Measurements from ENCODE around the gene GUK1.

GUK1 gene

GRCh38 chr1:228097333-228098081 lies 42.6 kb upstream of the GUK1 start:
- no peak for TF ChIP-seq TAF1 (IDR thresholded peaks at IDR 0.05; ENCODE audit: borderline replicate concordance, low read depth, low read length)
- peak; percentile 41 for TF ChIP-seq POLR2AphosphoS5 (IDR thresholded peaks at IDR 0.05; ENCODE audit: low read depth, low read length)
- no peak for TF ChIP-seq POLR2A (IDR thresholded peaks at IDR 0.05; ENCODE audit: low read depth, low read length)
- DNase-seq (ENCODE audit: insufficient read length) (no peak), FAIRE-seq (no peak)

- TF ChIP-seq POLR2AphosphoS5 (IDR thresholded peaks at IDR 0.05; ENCODE audit: low read depth, low read length) (peak; percentile 40; the same call in 1 of the 2 replicates), POLR2A (IDR thresholded peaks at IDR 0.05; ENCODE audit: low read depth, low read length) (no peak), TAF1 (IDR thresholded peaks at IDR 0.05; ENCODE audit: borderline replicate concordance, low read depth, low read length) (no peak)
- DNase-seq (ENCODE audit: insufficient read length) (no peak), FAIRE-seq (no peak)
Measured at GRCh38 chr1:228098323-228098931, 41.7 kb upstream of the GUK1 start.

- FAIRE-seq: no peak
- TF ChIP-seq POLR2A (IDR thresholded peaks at IDR 0.05; ENCODE audit: low read depth, low read length) (no peak), POLR2AphosphoS5 (IDR thresholded peaks at IDR 0.05; ENCODE audit: low read depth, low read length) (no peak), TAF1 (IDR thresholded peaks at IDR 0.05; ENCODE audit: borderline replicate concordance, low read depth, low read length) (no peak)
- no peak for DNase-seq (ENCODE audit: insufficient read length)
Measured at GRCh38 chr1:228099331-228099732, 40.7 kb upstream of the GUK1 start.

- DNase-seq (ENCODE audit: insufficient read length) (no peak), FAIRE-seq (no peak)
- TF ChIP-seq TAF1 (IDR thresholded peaks at IDR 0.05; ENCODE audit: borderline replicate concordance, low read depth, low read length): no peak
- TF ChIP-seq POLR2AphosphoS5 (IDR thresholded peaks at IDR 0.05; ENCODE audit: low read depth, low read length): no peak; the same call in 1 of the 2 replicates
- no peak for TF ChIP-seq POLR2A (IDR thresholded peaks at IDR 0.05; ENCODE audit: low read depth, low read length)
Measured at GRCh38 chr1:228100822-228101613, 39.1 kb upstream of the GUK1 start.

GRCh38 chr1:228101614-228101993 lies 38.5 kb upstream of the GUK1 start:
- TF ChIP-seq TAF1 (IDR thresholded peaks at IDR 0.05; ENCODE audit: borderline replicate concordance, low read depth, low read length) (no peak), POLR2AphosphoS5 (IDR thresholded peaks at IDR 0.05; ENCODE audit: low read depth, low read length) (no peak), POLR2A (IDR thresholded peaks at IDR 0.05; ENCODE audit: low read depth, low read length) (no peak)
- FAIRE-seq: no peak
- no peak for DNase-seq (ENCODE audit: insufficient read length)

GRCh38 chr1:228101994-228102790 lies 37.9 kb upstream of the GUK1 start:
- FAIRE-seq (no peak), DNase-seq (ENCODE audit: insufficient read length) (peak; percentile 68)
- TF ChIP-seq POLR2AphosphoS5 (IDR thresholded peaks at IDR 0.05; ENCODE audit: low read depth, low read length) (no peak), TAF1 (IDR thresholded peaks at IDR 0.05; ENCODE audit: borderline replicate concordance, low read depth, low read length) (no peak), POLR2A (IDR thresholded peaks at IDR 0.05; ENCODE audit: low read depth, low read length) (no peak)

GRCh38 chr1:228102791-228103620 lies 37.1 kb upstream of the GUK1 start, which contains the start of gene C1orf35:
TSS of gene C1orf35 (minus strand) at chr1:228103325. CDS start at chr1:228103227, 98 bp downstream.
- peak; percentile 99 for FAIRE-seq
- DNase-seq (ENCODE audit: insufficient read length): peak; percentile 99
- TF ChIP-seq TAF1 (IDR thresholded peaks at IDR 0.05; ENCODE audit: borderline replicate concordance, low read depth, low read length): no peak; the same call in 1 of the 2 replicates
- TF ChIP-seq POLR2A (IDR thresholded peaks at IDR 0.05; ENCODE audit: low read depth, low read length): peak; percentile 60; the same call in 1 of the 2 replicates
- 0 out of 2 replicates have a peak, but pooled peaks have one; percentile 38 for TF ChIP-seq POLR2AphosphoS5 (IDR thresholded peaks at IDR 0.05; ENCODE audit: low read depth, low read length)

GRCh38 chr1:228104526-228105269 lies 35.4 kb upstream of the GUK1 start:
- TF ChIP-seq POLR2AphosphoS5 (IDR thresholded peaks at IDR 0.05; ENCODE audit: low read depth, low read length): no peak
- no peak for TF ChIP-seq TAF1 (IDR thresholded peaks at IDR 0.05; ENCODE audit: borderline replicate concordance, low read depth, low read length)
- TF ChIP-seq POLR2A (IDR thresholded peaks at IDR 0.05; ENCODE audit: low read depth, low read length): 0 out of 2 replicates have a peak, but pooled peaks have one; percentile 17
- FAIRE-seq: no peak
- DNase-seq (ENCODE audit: insufficient read length): no peak

GRCh38 chr1:228105270-228105995 lies 34.6 kb upstream of the GUK1 start:
- FAIRE-seq (no peak), DNase-seq (ENCODE audit: insufficient read length) (no peak)
- TF ChIP-seq TAF1 (IDR thresholded peaks at IDR 0.05; ENCODE audit: borderline replicate concordance, low read depth, low read length) (no peak), POLR2A (IDR thresholded peaks at IDR 0.05; ENCODE audit: low read depth, low read length) (no peak; the same call in 1 of the 2 replicates)
